T-helper 2 cell (primary cell): ENCODE measurements around the gene C12orf43.

Experiments used
- DNase-seq, 5 experiments: peaks; one replicate each; pipeline versions ENCODE4 v3.0.0 to v3.0.0-alpha.2; 2012 to 2022

The C12orf43 gene

GRCh38 chr12:121030576-121031212 is 14.4 kb upstream of the C12orf43 start:
- no peak for DNase-seq

GRCh38 chr12:121026274-121027045 is 10.2 kb upstream of the C12orf43 start:
- DNase-seq, result no peak

- no peak for DNase-seq
Measured at GRCh38 chr12:121025442-121026226, 9.3 kb upstream of the C12orf43 start.

- no peak for DNase-seq
Measured at GRCh38 chr12:121023799-121024198, 7.5 kb upstream of the C12orf43 start.

- no peak for DNase-seq
Measured at GRCh38 chr12:121022713-121023112, 6.4 kb upstream of the C12orf43 start.

GRCh38 chr12:121021754-121022153 is 5.5 kb upstream of the C12orf43 start:
- DNase-seq, result no peak

GRCh38 chr12:121018860-121019617 is 2.8 kb upstream of the C12orf43 start:
- DNase-seq, result no peak

- no peak for DNase-seq
Measured at GRCh38 chr12:121017966-121018491, 1.7 kb upstream of the C12orf43 start.

GRCh38 chr12:121013715-121014114 is 2.6 kb downstream of the C12orf43 start:
- no peak for DNase-seq

- DNase-seq, result no peak
Measured at GRCh38 chr12:121011820-121012219, 4.5 kb downstream of the C12orf43 start.

GRCh38 chr12:121010860-121011259 is 5.4 kb downstream of the C12orf43 start:
- no peak for DNase-seq

GRCh38 chr12:121009741-121010140 is 6.5 kb downstream of the C12orf43 start:
- no peak for DNase-seq

- no peak for DNase-seq
Measured at GRCh38 chr12:121008347-121009098, 7.8 kb downstream of the C12orf43 start.

- DNase-seq, result peak in 2 of 5 experiments; percentile 37 to 75
Measured at GRCh38 chr12:121005346-121005815, 10.9 kb downstream of the C12orf43 start.

GRCh38 chr12:121004253-121004815 is 12.0 kb downstream of the C12orf43 start:
- DNase-seq, result no peak

- no peak for DNase-seq
Measured at GRCh38 chr12:121003650-121004049, 12.6 kb downstream of the C12orf43 start.

- DNase-seq, result no peak
Measured at GRCh38 chr12:121001841-121002483, 14.3 kb downstream of the C12orf43 start.

GRCh38 chr12:121001060-121001459 is 15.2 kb downstream of the C12orf43 start:
- DNase-seq, result no peak

- DNase-seq, result no peak
Measured at GRCh38 chr12:121000530-121000929, 15.8 kb downstream of the C12orf43 start.
